OCI-LY1 (cell line): ENCODE data around the gene POLR3F.

ENCODE experiments used
- EZH2 ChIP-seq: fragments of 200-600 bp; sonication (generic), shearing (Covaris generic); IDR thresholded peaks from 2 replicates; pipeline ENCODE4 v1.8.0; 2017; ENCODE audit warnings: borderline replicate concordance, mixed run types, mild to moderate bottlenecking, antibody characterized with exemption, low read length, moderate library complexity, mixed read lengths
- TF ChIP-seq, protein P1 (sequence below): fragments of 200-600 bp; sonication (generic), shearing (Covaris generic); IDR thresholded peaks from 2 replicates; pipeline ENCODE4 v1.5.1; 2017; ENCODE audit warnings: mild to moderate bottlenecking, antibody characterized with exemption, low read length, moderate library complexity, mixed read lengths

DNA sequence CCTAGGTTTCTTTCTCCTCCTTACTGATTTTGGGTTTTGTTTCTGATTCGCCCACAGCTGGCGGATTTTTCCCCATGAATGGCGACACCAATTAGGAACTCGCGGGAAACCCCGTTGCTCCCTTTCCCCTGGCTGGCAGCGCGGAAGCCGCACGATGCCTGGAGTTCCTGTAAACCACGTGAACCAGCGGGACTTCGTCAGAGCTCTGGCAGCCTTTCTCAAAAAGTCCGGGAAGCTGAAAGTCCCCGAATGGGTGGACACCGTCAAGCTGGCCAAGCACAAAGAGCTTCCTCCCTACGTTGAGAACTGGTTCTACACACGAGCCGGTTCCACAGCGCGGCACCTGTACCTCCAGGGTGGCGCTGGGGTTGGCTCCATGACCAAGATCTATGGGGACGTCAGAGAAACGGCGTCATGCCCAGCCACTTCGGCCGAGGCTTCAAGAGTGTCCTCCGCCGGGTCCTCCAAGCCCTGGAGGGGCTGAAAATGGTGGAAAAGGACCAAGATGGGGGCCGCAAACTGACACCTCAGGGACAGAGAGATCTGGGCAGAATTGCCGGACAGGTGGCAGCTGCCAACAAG is 37.4 kb downstream of the POLR3F start:
- TF ChIP-seq, protein P1, sequence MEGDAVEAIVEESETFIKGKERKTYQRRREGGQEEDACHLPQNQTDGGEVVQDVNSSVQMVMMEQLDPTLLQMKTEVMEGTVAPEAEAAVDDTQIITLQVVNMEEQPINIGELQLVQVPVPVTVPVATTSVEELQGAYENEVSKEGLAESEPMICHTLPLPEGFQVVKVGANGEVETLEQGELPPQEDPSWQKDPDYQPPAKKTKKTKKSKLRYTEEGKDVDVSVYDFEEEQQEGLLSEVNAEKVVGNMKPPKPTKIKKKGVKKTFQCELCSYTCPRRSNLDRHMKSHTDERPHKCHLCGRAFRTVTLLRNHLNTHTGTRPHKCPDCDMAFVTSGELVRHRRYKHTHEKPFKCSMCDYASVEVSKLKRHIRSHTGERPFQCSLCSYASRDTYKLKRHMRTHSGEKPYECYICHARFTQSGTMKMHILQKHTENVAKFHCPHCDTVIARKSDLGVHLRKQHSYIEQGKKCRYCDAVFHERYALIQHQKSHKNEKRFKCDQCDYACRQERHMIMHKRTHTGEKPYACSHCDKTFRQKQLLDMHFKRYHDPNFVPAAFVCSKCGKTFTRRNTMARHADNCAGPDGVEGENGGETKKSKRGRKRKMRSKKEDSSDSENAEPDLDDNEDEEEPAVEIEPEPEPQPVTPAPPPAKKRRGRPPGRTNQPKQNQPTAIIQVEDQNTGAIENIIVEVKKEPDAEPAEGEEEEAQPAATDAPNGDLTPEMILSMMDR = no peak
- no peak for TF ChIP-seq EZH2
